Fibroblast of the aortic adventitia (primary cell): ENCODE results near the gene HECW1. TPM values are rescaled to one million over a fixed set of nuclear protein-coding genes. Genes with fewer than 3 reads are reported as not detected.

Source experiments
- DNase-seq: peaks from one replicate; pipeline ENCODE4 v3.0.0-alpha.2; 2010; ENCODE audit warnings: low read depth
- H3K4me3 ChIP-seq: 2 replicates; pipeline ENCODE4 v1.5.1; 2011; ENCODE audit warnings: low read depth, mild to moderate bottlenecking, control low read depth, low read length, moderate library complexity
- total RNA-seq: library from RNA; depleted of rRNA; stranded (reverse); fragments of >200 nt; gene quantifications from 2 replicates; pipeline ENCODE4 v1.2.3, GENCODE V29; 2012; ENCODE audit warnings: low replicate concordance
- TF ChIP-seq, protein P1 (sequence below): IDR thresholded peaks from 2 replicates; pipeline ENCODE4 v1.5.1; 2011; ENCODE audit warnings: mild to moderate bottlenecking, low read length, control low read depth, inconsistent platforms; ENCODE audit not compliant: insufficient read depth

The HECW1 gene
- total RNA-seq, 1 donor: 3.6 TPM

DNA sequence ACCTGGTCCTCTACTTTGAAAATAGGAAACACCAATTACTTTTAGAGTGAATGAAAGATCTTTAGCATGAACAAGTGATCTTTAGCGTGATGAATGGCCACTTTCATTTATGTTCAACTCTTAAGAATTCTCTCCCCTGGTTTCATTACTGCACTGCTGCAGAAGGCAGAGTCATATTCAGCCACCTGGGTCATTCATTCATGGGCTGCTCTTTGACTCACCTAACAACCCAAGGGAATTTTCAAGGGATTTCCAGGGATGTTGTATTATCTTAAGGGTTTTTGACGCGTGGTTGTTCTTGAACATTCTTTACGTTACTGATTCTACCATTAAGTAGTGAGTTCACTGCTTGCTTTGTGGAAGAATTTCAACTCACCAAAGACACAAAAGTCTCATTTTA is 383.1 kb downstream of the HECW1 start:
- no peak overlapping the region for H3K4me3 ChIP-seq
- no peak for DNase-seq
- TF ChIP-seq, protein P1, sequence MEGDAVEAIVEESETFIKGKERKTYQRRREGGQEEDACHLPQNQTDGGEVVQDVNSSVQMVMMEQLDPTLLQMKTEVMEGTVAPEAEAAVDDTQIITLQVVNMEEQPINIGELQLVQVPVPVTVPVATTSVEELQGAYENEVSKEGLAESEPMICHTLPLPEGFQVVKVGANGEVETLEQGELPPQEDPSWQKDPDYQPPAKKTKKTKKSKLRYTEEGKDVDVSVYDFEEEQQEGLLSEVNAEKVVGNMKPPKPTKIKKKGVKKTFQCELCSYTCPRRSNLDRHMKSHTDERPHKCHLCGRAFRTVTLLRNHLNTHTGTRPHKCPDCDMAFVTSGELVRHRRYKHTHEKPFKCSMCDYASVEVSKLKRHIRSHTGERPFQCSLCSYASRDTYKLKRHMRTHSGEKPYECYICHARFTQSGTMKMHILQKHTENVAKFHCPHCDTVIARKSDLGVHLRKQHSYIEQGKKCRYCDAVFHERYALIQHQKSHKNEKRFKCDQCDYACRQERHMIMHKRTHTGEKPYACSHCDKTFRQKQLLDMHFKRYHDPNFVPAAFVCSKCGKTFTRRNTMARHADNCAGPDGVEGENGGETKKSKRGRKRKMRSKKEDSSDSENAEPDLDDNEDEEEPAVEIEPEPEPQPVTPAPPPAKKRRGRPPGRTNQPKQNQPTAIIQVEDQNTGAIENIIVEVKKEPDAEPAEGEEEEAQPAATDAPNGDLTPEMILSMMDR: no peak

DNA sequence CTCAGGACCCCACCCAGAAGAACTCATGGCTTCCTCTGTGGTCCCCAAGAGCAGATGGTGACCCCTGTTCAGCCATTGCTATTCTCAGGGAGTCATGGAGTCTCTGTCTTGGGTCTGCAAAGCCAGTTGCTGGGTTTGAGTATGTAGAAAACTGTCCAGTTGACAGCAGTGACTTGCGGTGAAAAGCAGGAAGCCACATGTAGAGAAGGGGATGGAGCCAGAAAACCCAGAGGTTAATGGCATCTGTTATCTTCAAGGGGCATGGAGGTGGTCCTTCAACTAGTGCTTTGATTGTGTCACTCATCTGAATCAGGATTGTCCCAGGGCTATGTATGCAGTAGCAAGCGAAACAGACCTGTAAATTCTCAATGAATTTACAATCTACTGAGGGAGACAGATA is 384.1 kb downstream of the HECW1 start:
- no peak overlapping the region for H3K4me3 ChIP-seq
- DNase-seq: no peak
- TF ChIP-seq, protein P1: no peak

DNA sequence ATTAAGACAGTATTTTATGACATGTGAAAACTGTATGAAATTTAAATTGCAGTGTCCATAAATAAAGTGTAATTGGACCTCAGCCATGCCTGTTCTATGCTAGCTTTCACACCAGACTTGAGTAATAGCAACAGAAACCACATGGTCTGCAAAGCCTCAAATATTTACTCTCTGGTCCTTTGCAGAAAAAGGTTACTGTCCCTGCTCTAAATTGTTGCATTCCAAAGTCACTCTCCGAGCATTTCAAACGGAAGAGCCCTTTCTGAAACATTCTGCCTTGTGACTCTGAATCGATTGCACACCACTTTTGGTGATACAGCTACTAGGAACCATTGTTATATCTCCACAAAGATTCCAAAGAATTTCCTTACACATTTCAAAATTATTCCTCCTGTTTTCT is 389.4 kb downstream of the HECW1 start:
- peak; percentile 41 for DNase-seq
- no peak overlapping the region for H3K4me3 ChIP-seq
- TF ChIP-seq, protein P1: no peak

DNA sequence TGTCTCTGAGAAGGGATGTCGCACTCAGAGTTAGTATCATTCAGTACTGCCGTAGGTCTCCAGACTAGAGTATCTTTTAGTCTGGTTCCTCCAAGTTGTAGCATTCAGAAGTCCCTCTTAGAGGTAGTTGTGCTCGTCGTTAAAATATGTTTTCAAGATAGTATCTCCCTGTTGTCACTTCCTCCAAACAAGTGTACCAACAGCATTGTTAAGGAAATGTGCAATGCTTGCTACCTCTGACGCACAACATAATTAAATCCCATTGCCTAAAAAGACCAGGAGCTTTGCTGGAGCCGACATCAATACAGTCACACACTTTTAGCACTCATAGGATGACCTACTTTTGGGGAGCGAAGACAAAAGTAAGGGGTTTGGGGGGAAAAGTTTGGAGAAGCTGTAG is 390.5 kb downstream of the HECW1 start:
- DNase-seq: no peak
- TF ChIP-seq, protein P1: no peak

DNA sequence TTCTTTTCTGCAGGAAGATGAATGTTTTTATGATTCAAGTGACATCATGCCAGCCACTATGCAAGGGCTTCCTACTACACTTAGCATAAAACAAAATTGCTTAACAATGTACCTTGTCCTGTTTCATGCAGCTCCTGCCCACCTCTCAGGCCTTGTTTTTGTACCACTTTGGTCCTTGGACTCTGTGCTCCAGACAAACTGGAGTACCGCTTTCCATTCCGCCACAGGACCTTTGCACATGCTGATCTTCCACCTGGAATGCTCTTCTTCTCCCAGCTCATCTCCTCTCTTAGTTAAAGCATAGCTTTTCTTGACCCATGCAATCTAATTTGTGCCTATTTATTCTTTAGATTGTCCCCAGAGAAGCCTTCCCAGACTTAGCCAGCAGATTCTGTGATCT is 393.0 kb downstream of the HECW1 start:
- DNase-seq: no peak
- TF ChIP-seq, protein P1: no peak
- H3K4me3 ChIP-seq: no peak overlapping the region

More for the DNA sequence above, 390.5 kb downstream of the HECW1 start:
- no peak overlapping the region for H3K4me3 ChIP-seq

DNA sequence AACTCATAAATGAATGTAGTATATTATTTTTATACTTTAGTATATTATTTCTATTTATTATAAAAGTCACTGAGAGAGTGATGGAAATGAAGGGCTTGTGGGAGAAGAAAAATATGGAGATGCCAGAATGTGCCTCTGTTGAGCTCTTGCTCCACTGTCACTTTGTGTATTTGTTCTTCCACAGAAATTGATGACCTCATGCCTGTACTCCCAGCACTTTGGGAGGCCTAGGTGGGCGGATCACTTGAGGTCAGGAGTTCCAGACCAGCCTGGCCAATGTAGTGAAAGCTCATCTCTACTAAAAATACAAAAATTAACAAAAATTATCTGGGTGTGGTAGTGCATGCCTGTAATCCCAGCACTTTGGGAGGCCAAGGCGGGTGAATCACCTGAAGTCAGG is 394.0 kb downstream of the HECW1 start:
- no peak for DNase-seq
- no peak overlapping the region for H3K4me3 ChIP-seq

DNA sequence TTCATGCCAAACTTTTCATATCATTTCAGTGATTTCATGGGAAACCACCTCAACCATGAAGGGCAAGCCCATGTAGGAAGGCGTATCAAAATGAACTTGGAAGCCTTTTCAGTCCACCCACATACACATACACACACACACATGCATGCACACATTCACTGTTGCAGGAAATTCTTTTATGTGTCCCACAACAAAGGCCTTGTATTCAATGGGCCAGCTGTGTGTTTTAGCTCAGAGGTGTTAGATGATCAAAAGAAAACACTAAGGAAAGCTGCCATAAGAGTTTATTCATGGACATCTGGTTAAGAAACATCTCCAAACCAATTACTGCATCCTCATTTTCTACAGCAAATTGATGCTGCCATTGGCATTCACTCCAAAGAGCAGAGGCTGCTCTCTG is 396.0 kb downstream of the HECW1 start:
- H3K4me3 ChIP-seq: no peak overlapping the region
- TF ChIP-seq, protein P1: no peak
- no peak for DNase-seq

More for the DNA sequence above, 394.0 kb downstream of the HECW1 start:
- TF ChIP-seq, protein P1: no peak
